Measurements from ENCODE around the gene EIF2B2. TPM values are rescaled to one million over a fixed set of nuclear protein-coding genes. Genes with fewer than 3 reads are reported as not detected.

Gene EIF2B2
- polyA plus RNA-seq, 1 experiment = 78.0 TPM

- Histone ChIP-seq H3K27me3 (ENCODE audit: control insufficient read depth, insufficient read depth, low read length) (no peaks in the 10 kb centered on the region), H3K36me3 (ENCODE audit: control insufficient read depth, insufficient read depth, low read length) (no peaks in the 10 kb centered on the region), H3K4me3 (ENCODE audit: low read depth, low read length) (no peak overlapping the region)
- POLR2A ChIA-PET = no interaction called here
- CTCF ChIA-PET = no interaction called here
- DNase-seq (ENCODE audit: low read depth) = peak; percentile 77
- no peak for TF ChIP-seq CTCF (IDR thresholded peaks at IDR 0.05; ENCODE audit: insufficient read depth, low read depth, low read length)
These were observed 50.9 kb downstream of the EIF2B2 start for GRCh38 chr14:75053396-75054291.

GRCh38 chr14:75054421-75054820, 51.7 kb downstream of the EIF2B2 start:
- ChIA-PET POLR2A (no interaction called here), CTCF (interaction anchor here (0.6 kb wide), 1 partner anchor 13 kb away, joined by 3 read pairs; no protein-coding TSS in a partner anchor)
- H3K36me3 ChIP-seq (ENCODE audit: control insufficient read depth, insufficient read depth, low read length) = no peaks in the 10 kb centered on the region
- no peak for DNase-seq (ENCODE audit: low read depth)
- no peak for TF ChIP-seq CTCF (IDR thresholded peaks at IDR 0.05; ENCODE audit: insufficient read depth, low read depth, low read length)
- H3K4me3 ChIP-seq (ENCODE audit: low read depth, low read length) = no peak overlapping the region
- H3K27me3 ChIP-seq (ENCODE audit: control insufficient read depth, insufficient read depth, low read length) = no peaks in the 10 kb centered on the region

- ChIA-PET POLR2A (no interaction called here), CTCF (no interaction called here)
- no peak for TF ChIP-seq CTCF (IDR thresholded peaks at IDR 0.05; ENCODE audit: insufficient read depth, low read depth, low read length)
- H3K4me3 ChIP-seq (ENCODE audit: low read depth, low read length) = no peak overlapping the region
- H3K27me3 ChIP-seq (ENCODE audit: control insufficient read depth, insufficient read depth, low read length) = no peaks in the 10 kb centered on the region
- DNase-seq (ENCODE audit: low read depth) = peak; percentile 62
- no peaks in the 10 kb centered on the region for H3K36me3 ChIP-seq (ENCODE audit: control insufficient read depth, insufficient read depth, low read length)
These were observed 56.9 kb downstream of the EIF2B2 start for GRCh38 chr14:75059642-75060041.

GRCh38 chr14:75060420-75060819, 57.7 kb downstream of the EIF2B2 start:
- ChIA-PET POLR2A (no interaction called here), CTCF (no interaction called here)
- TF ChIP-seq CTCF (IDR thresholded peaks at IDR 0.05; ENCODE audit: insufficient read depth, low read depth, low read length) = no peak
- Histone ChIP-seq H3K36me3 (ENCODE audit: control insufficient read depth, insufficient read depth, low read length) (no peaks in the 10 kb centered on the region), H3K4me3 (ENCODE audit: low read depth, low read length) (no peak overlapping the region), H3K27me3 (ENCODE audit: control insufficient read depth, insufficient read depth, low read length) (no peaks in the 10 kb centered on the region)
- no peak for DNase-seq (ENCODE audit: low read depth)

Small RNA genes within 50 kb of the gene (small RNA-seq; reads per million reads assigned to genes)
- not detected for gene RNU6-689P (ENCODE audit: insufficient read length, low read depth, low replicate concordance)

Other genes starting within 250 kb of the EIF2B2 start
- gene YLPM1, start 239.6 kb upstream of the EIF2B2 start, polyA plus RNA-seq (2011; rRNA removed) = 5.5 and 7.2 TPM in 2 replicates
- gene PROX2, start 126.8 kb upstream of the EIF2B2 start, polyA plus RNA-seq (2011; rRNA removed) = not detected in 2 replicates
- 125 and 150 TPM in 2 replicates for gene DLST, start 121.0 kb upstream of the EIF2B2 start, polyA plus RNA-seq (2011; rRNA removed)
- gene RPS6KL1, start 79.7 kb upstream of the EIF2B2 start, polyA plus RNA-seq (2011; rRNA removed) = 1.4 and 2.8 TPM in 2 replicates
- 3.3 and 4.1 TPM in 2 replicates for gene PGF, start 47.3 kb upstream of the EIF2B2 start, polyA plus RNA-seq (2011; rRNA removed)
- gene MLH3, start 48.5 kb downstream of the EIF2B2 start, polyA plus RNA-seq (2011; rRNA removed) = 5.7 and 6.9 TPM in 2 replicates
- gene ACYP1, start 61.1 kb downstream of the EIF2B2 start, polyA plus RNA-seq (2011; rRNA removed) = 9.0 and 17.7 TPM in 2 replicates
- gene ZC2HC1C, start 66.7 kb downstream of the EIF2B2 start, polyA plus RNA-seq (2011; rRNA removed) = 0.85 and 1.2 TPM in 2 replicates
- 38.1 and 53.4 TPM in 2 replicates for gene NEK9, start 124.1 kb downstream of the EIF2B2 start, polyA plus RNA-seq (2011; rRNA removed)
- gene TMED10, start 173.7 kb downstream of the EIF2B2 start, polyA plus RNA-seq (2011; rRNA removed) = 466 and 505 TPM in 2 replicates

Data from BJ (cell line).